Gastrocnemius medialis (tissue), 4 donors: ENCODE measurements around the gene IQGAP3. TPM values are rescaled to one million over a fixed set of nuclear protein-coding genes. Genes with fewer than 3 reads are reported as not detected.

Source experiments
- ATAC-seq, 2 donors: fragments of 150-250 bp; one replicate each; pipeline ENCODE4 v1.9.1; 2016
- DNase-seq, 2 donors: peaks; one replicate each; pipeline ENCODE4 v3.0.0-alpha.2; 2019
- H3K27ac ChIP-seq, 4 donors: fragments of 200-600 bp; sonication (generic); 1 replicate in 1 of 4; 2 replicates in 3 of 4; pipeline ENCODE4 v1.5.1; 2016 to 2018; ENCODE audit warnings: mild to moderate bottlenecking in 2 of 4, moderate library complexity in 1 of 4
- H3K27me3 ChIP-seq, 3 donors: fragments of 200-600 bp; sonication (generic) in 2 of 3; 1 replicate in 1 of 3; 2 replicates in 2 of 3; pipeline versions ENCODE4 v1.5.1 to v1.6.0; 2016 to 2019; ENCODE audit warnings: mild to moderate bottlenecking in 1 of 3, moderate library complexity in 1 of 3
- H3K36me3 ChIP-seq, 2 donors: fragments of 200-600 bp; sonication (generic) in 1 of 2; one replicate each; pipeline ENCODE4 v1.5.1; 2017 to 2018
- H3K4me1 ChIP-seq, 2 donors: fragments of 200-600 bp; sonication (generic) in 1 of 2; one replicate each; pipeline ENCODE4 v1.5.1; 2016 to 2017; ENCODE audit warnings: mild to moderate bottlenecking in 2 of 2
- H3K4me3 ChIP-seq, 4 donors: fragments of 200-600 bp; sonication (generic) in 3 of 4; 1 replicate in 1 of 4; 2 replicates in 3 of 4; pipeline ENCODE4 v1.5.1; 2016 to 2019; ENCODE audit warnings: mild to moderate bottlenecking in 2 of 4
- H3K9me3 ChIP-seq, 3 donors: fragments of 200-600 bp; sonication (generic) in 2 of 3; 1 replicate in 1 of 3; 2 replicates in 2 of 3; pipeline ENCODE4 v1.5.1; 2016 to 2019
- CTCF ChIP-seq, 5 experiments: fragments of 450-650 bp in 3 of 5; fragments of 200-600 bp in 2 of 5; sonication (generic) in 2 of 5; IDR thresholded peaks in 4 of 5; conservative IDR thresholded peaks in 1 of 5; 1 replicate in 4 of 5; 2 replicates in 1 of 5; pipeline ENCODE4 v1.5.1; 2016 to 2019; ENCODE audit warnings: antibody characterized with exemption in 5 of 5, mild to moderate bottlenecking in 3 of 5, moderate library complexity in 3 of 5
- POLR2A ChIP-seq, 2 donors: fragments of 450-650 bp; IDR thresholded peaks; one replicate each; pipeline ENCODE4 v1.6.1; 2017; ENCODE audit warnings: antibody characterized with exemption in 2 of 2, mild to moderate bottlenecking in 2 of 2, moderate library complexity in 2 of 2
- in situ Hi-C, 4 donors: fragments of 200-750 bp; cut with MboI; loops; one replicate each; pipeline versions ENCODE4 v1.15.0 to v1.8.0; 2017; ENCODE audit warnings: low sequenced_read_pairs in 4 of 4
- intact Hi-C: fragments of 100-400 bp; cut with DNase I; formaldehyde crosslinking; loops from one replicate; pipeline ENCODE4 v1.15.1; 2023; ENCODE audit warnings: low total_unique reads
- total RNA-seq, 4 donors: library from RNA; depleted of rRNA; stranded (reverse); fragments of >200 nt; gene quantifications; one replicate each; pipeline versions ENCODE4 v1.1.0 to v1.2.3, GENCODE V29; 2016

The IQGAP3 gene
- total RNA-seq, 4 donors from 2014 or later: 0.20 to 0.55 TPM; not detected in 2

GRCh38 chr1:156511644-156512043 lies 60.7 kb downstream of the IQGAP3 start:
- intact Hi-C loops (loop anchor here (1.0 to 5.0 kb wide), 2 partner anchors 23 to 91 kb away; partner anchors contain the start of gene GPATCH4), in situ Hi-C loops (loop anchor here in 1 of 4 donors (10.0 kb wide), 1 partner anchor 57 kb away; no protein-coding TSS in a partner anchor)
- peak; percentile 38 to 52 for ATAC-seq
- Histone ChIP-seq H3K4me3 (no peak overlapping the region), H3K9me3 (no peaks in the 10 kb centered on the region), H3K4me1 (peaks cover 32 to 48% of the 10 kb centered on the region in 2 donors), H3K27ac (peak overlapping the region; percentile 96 to 99 (median 98)), H3K36me3 (no peaks in the 10 kb centered on the region), H3K27me3 (no peaks in the 10 kb centered on the region)
- TF ChIP-seq POLR2A (IDR thresholded peaks at IDR 0.05): no peak
- no peak for TF ChIP-seq CTCF (IDR thresholded peaks at IDR 0.05 in 4 of 5, conservative IDR thresholded peaks at IDR 0.05 in 1 of 5)
- peak; percentile 67 to 82 for DNase-seq

- Histone ChIP-seq H3K4me1 (peaks cover 34 to 57% of the 10 kb centered on the region in 2 donors), H3K9me3 (no peaks in the 10 kb centered on the region), H3K4me3 (peak overlapping the region; percentile 5 to 92 (median 56)), H3K27ac (peak overlapping the region; percentile 96 to 99 (median 98)), H3K36me3 (no peaks in the 10 kb centered on the region), H3K27me3 (no peaks in the 10 kb centered on the region)
- intact Hi-C loops: loop anchor here (1.0 to 5.0 kb wide), 2 partner anchors 22 to 92 kb away; partner anchors contain the start of gene GPATCH4
- in situ Hi-C loops: loop anchor here in 1 of 4 donors (10.0 kb wide), 1 partner anchor 56 kb away; no protein-coding TSS in a partner anchor
- ATAC-seq: peak; percentile 73 to 75
- TF ChIP-seq CTCF (IDR thresholded peaks at IDR 0.05 in 4 of 5, conservative IDR thresholded peaks at IDR 0.05 in 1 of 5): no peak
- TF ChIP-seq POLR2A (IDR thresholded peaks at IDR 0.05): no peak
- peak; percentile 99 to 100 for DNase-seq
These were observed 61.7 kb downstream of the IQGAP3 start for GRCh38 chr1:156510709-156511108.

GRCh38 chr1:156509424-156510034 lies 62.8 kb downstream of the IQGAP3 start:
- TF ChIP-seq CTCF (IDR thresholded peaks at IDR 0.05 in 4 of 5, conservative IDR thresholded peaks at IDR 0.05 in 1 of 5): no peak
- no peak for TF ChIP-seq POLR2A (IDR thresholded peaks at IDR 0.05)
- peak in 1 of 2 donors; percentile 59 for DNase-seq
- H3K4me1 ChIP-seq: peaks cover 39 to 64% of the 10 kb centered on the region in 2 donors
- in situ Hi-C loops: loop anchor here in 2 of 4 donors (5.0 to 10.0 kb wide), 2 partner anchors 37 to 55 kb away; no protein-coding TSS in a partner anchor
- ATAC-seq: no peak
- H3K27ac ChIP-seq: peak overlapping the region; percentile 96 to 99 (median 98)
- no peaks in the 10 kb centered on the region for H3K9me3 ChIP-seq
- intact Hi-C loops: loop anchor here (5.0 kb wide), 4 partner anchors 93 to 387 kb away; partner anchors contain the start of genes GPATCH4, SMG5 and TMEM79
- no peaks in the 10 kb centered on the region for H3K36me3 ChIP-seq
- no peaks in the 10 kb centered on the region for H3K27me3 ChIP-seq
- H3K4me3 ChIP-seq: peak overlapping the region; percentile 36 to 92 (median 56)

GRCh38 chr1:156508955-156509234 lies 63.5 kb downstream of the IQGAP3 start:
- in situ Hi-C loops: loop anchor here in 2 of 4 donors (5.0 kb wide), 1 partner anchor 37 kb away; no protein-coding TSS in a partner anchor
- Histone ChIP-seq H3K4me1 (peaks cover 46 to 70% of the 10 kb centered on the region in 2 donors), H3K27me3 (no peaks in the 10 kb centered on the region), H3K9me3 (no peaks in the 10 kb centered on the region), H3K4me3 (peak overlapping the region; percentile 36 to 92 (median 64)), H3K27ac (peak overlapping the region; percentile 96 to 99 (median 98)), H3K36me3 (no peaks in the 10 kb centered on the region)
- ATAC-seq: peak; percentile 25 to 29
- TF ChIP-seq POLR2A (IDR thresholded peaks at IDR 0.05) (no peak), CTCF (IDR thresholded peaks at IDR 0.05 in 4 of 5, conservative IDR thresholded peaks at IDR 0.05 in 1 of 5) (no peak)
- intact Hi-C loops: loop anchor here (1.0 to 5.0 kb wide), 5 partner anchors 11 to 387 kb away; partner anchors contain the start of genes SMG5 and TMEM79
- peak; percentile 82 to 94 for DNase-seq
